HG03103 (cell line): ENCODE results near the gene ZNF419.
"Not testable (repeated sequence)": the region's sequence is repeated elsewhere in the genome, so short reads cannot be mapped to it uniquely, and the experiment has no call there.

Source experiments
- ATAC-seq: cut with Tn5 transposase; IDR thresholded peaks from one replicate; pipeline ENCODE4 v1.9.1; 2021; ENCODE audit warnings: low read depth; ENCODE audit not compliant: unreplicated experiment

ZNF419 gene

GRCh38 chr19:57487477-57488298 is at the start of gene ZNF419:
Gene ZNF419 (plus strand): TSS chr19:57487750. CDS start chr19:57487951, 201 bp downstream.
- peak; percentile 90 for ATAC-seq

GRCh38 chr19:57437931-57438330 is 49.6 kb upstream of the ZNF419 start:
- no peak for ATAC-seq

GRCh38 chr19:57438925-57439324 is 48.6 kb upstream of the ZNF419 start:
- no peak for ATAC-seq

GRCh38 chr19:57441979-57442752 is 45.4 kb upstream of the ZNF419 start:
- no peak for ATAC-seq

- no peak for ATAC-seq
Measured at GRCh38 chr19:57443121-57443696, 44.3 kb upstream of the ZNF419 start.

- no peak for ATAC-seq
Measured at GRCh38 chr19:57452307-57452706, 35.2 kb upstream of the ZNF419 start.

- no peak for ATAC-seq
Measured at GRCh38 chr19:57465680-57466381, 21.7 kb upstream of the ZNF419 start.

- no peak for ATAC-seq
Measured at GRCh38 chr19:57466489-57466888, 21.1 kb upstream of the ZNF419 start.

- ATAC-seq: no peak
Measured at GRCh38 chr19:57473646-57474045, 13.9 kb upstream of the ZNF419 start.

- ATAC-seq: peak; percentile 84
Measured at GRCh38 chr19:57477191-57478008, 10.2 kb upstream of the ZNF419 start, which contains the start of gene ZNF772. Gene ZNF772 (minus strand): TSS chr19:57477566. CDS start chr19:57477309, 257 bp downstream.

- ATAC-seq: not testable (repeated sequence)
Measured at GRCh38 chr19:57488299-57488644, 722 bp downstream of the ZNF419 start.

- not testable (repeated sequence) for ATAC-seq
Measured at GRCh38 chr19:57499332-57499679, 11.8 kb downstream of the ZNF419 start.

GRCh38 chr19:57499680-57500395 is 12.3 kb downstream of the ZNF419 start, which contains the start of gene ZNF773:
Gene ZNF773 (plus strand): TSS chr19:57499938. CDS start chr19:57500081, 143 bp downstream.
- peak; percentile 100 for ATAC-seq

- not testable (repeated sequence) for ATAC-seq
Measured at GRCh38 chr19:57500400-57500799, 12.8 kb downstream of the ZNF419 start.

- no peak for ATAC-seq
Measured at GRCh38 chr19:57506163-57506562, 18.6 kb downstream of the ZNF419 start.

GRCh38 chr19:57511484-57511883 is 23.9 kb downstream of the ZNF419 start:
- no peak for ATAC-seq

GRCh38 chr19:57512845-57513244 is 25.3 kb downstream of the ZNF419 start:
- no peak for ATAC-seq

GRCh38 chr19:57515255-57515654 is 27.7 kb downstream of the ZNF419 start:
- ATAC-seq: no peak

- not testable (repeated sequence) for ATAC-seq
Measured at GRCh38 chr19:57518021-57518420, 30.5 kb downstream of the ZNF419 start.
